GM23248 (cell line): ENCODE data around the gene ELAVL1.
"Not testable (repeated sequence)": the region's sequence is repeated elsewhere in the genome, so short reads cannot be mapped to it uniquely, and the experiment has no call there.

Experiments
- EZH2 ChIP-seq: fragments of 200-600 bp; sonication (generic); IDR thresholded peaks from 2 replicates; pipeline ENCODE4 v1.6.1; 2018; ENCODE audit warnings: antibody characterized with exemption, mild to moderate bottlenecking; ENCODE audit not compliant: insufficient read depth, poor library complexity, severe bottlenecking
- EZH2phosphoT487 ChIP-seq: fragments of 200-600 bp; sonication (generic); IDR thresholded peaks from 2 replicates; pipeline ENCODE4 v1.6.1; 2018; ENCODE audit warnings: antibody characterized with exemption, moderate library complexity, mild to moderate bottlenecking, low read depth; ENCODE audit not compliant: insufficient read depth

DNA sequence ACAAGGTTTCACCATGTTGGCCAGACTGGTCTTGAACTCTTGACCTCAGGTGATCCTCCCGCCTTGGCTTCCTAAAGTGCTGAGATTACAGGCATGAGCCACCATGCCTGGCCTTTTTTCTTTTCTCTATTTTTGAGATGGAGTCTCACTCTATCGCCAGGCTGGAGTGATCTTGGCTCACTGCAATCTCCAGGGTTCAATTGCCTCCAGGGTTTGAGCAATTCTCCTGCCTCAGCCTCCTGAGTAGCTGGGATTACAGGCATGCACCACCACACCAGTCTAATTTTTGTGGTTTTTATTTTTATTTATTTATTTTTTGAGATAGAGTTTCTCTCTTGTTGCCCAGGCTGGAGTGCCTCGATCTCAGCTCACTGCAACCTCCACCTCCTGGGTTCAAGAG lies 18.8 kb upstream of the ELAVL1 start:
- TF ChIP-seq EZH2, EZH2phosphoT487: not testable (repeated sequence)
